ENCODE results near the gene AK6. TPM values are rescaled to one million over a fixed set of nuclear protein-coding genes. Genes with fewer than 3 reads are reported as not detected.

The AK6 gene
- total RNA-seq, 6 experiments from 2014 or later = 17.5 to 24.1 (median 21.5) TPM

DNA sequence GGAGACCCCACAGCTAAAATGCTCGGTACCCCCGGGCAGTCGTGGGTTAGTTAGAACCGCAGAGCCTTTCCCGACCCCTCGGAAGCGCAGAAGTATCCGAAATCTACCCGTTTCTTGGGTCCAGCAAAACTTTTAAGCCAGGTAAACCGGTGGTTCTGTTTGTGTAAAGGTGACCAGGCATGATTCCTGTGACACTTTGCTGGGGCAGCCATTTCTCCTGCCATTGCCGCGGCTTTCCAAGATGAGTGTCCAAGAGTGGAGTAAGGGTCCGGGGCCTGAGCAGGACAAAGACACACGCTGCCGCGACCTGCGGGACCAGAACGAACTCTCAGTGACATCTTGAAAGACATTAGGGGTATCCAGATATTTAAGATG, 46.3 kb upstream of the AK6 start:
- Histone ChIP-seq H3K27me3 (no peaks in the 10 kb centered on the region), H3K36me3 (peaks cover 0 to 16% (median 3%) of the 10 kb centered on the region in 4 donors), H3K4me1 (no peaks in the 10 kb centered on the region), H3K27ac (peak overlapping the region; percentile 81 to 99 (median 96)), H3K9me3 (no peaks in the 10 kb centered on the region), H3K4me3 (peak overlapping the region; percentile 51 to 95 (median 78))
- TF ChIP-seq CTCF (IDR thresholded peaks at IDR 0.05) (no peak), POLR2A (IDR thresholded peaks at IDR 0.05) (no peak)
- DNase-seq (peak; percentile 24 to 57 (median 56)), ATAC-seq (peak; percentile 41 to 46 (median 43))
- intact Hi-C loops (cut with DNase I) = no loop called here
- WGBS (ENCODE audit: insufficient coverage, low coverage, low lambda C conversion rate, missing lambda C conversion rate) = 35% methylated on average over 9 of the region's 18 CpGs

DNA sequence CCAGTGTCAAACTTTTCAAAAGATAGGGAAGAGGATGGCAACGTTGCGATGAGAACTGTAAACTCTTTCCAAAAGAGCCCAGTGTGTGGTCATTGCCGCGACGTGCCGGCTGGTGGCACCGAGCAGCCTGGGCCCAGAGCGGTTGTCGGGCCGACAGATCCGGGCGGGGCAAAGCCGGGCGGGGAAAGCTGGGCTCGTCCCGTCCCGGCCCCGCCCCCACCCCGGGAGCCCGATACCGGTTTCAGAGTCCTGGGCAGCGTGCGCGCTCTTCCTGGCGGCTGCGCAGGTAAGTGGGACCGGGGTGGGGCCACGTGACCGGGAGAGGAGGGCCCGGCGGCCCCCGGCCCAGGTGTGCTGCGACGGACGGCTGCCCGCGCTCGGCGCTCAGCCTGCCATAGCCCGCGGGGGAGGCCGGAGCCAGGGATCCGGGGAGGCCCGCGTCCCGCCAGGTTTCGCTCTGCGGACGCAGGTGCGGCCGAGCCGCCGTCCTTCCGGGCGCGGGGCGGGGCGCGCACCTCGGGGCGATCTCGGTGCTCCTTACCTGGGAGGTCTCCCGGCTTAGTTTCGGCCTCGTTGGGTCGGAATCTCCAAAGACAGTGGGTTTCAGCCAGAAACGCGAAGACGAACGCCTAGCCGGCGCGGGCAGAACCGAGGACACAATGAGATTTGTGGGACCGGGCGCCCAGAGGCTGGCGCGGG, 45.7 kb upstream of the AK6 start, which contains the start of gene MARVELD2:
Gene MARVELD2, plus strand, starts transcription at position 232 of the 699 bp plus-strand sequence. CDS start 4,270 bp downstream, outside the sequence.
- peak; percentile 97 to 99 (median 98) for ATAC-seq
- DNase-seq = peak; percentile 96 to 97 (median 96)
- Histone ChIP-seq H3K4me3 (peak within 1 kb of the TSS; percentile 51 to 95 (median 78)), H3K27me3 (no peaks in the 10 kb centered on the region), H3K4me1 (no peaks in the 10 kb centered on the region), H3K9me3 (no peaks in the 10 kb centered on the region), H3K36me3 (peaks cover 0 to 19% (median 3%) of the 10 kb centered on the region in 4 donors), H3K27ac (peak within 1 kb of the TSS; percentile 81 to 99 (median 96))
- peak; percentile 89 for TF ChIP-seq POLR2A (IDR thresholded peaks at IDR 0.05)
- peak; percentile 47 to 71 (median 65) for TF ChIP-seq CTCF (IDR thresholded peaks at IDR 0.05)
- 0% methylated on average over 15 of the region's 78 CpGs for WGBS (ENCODE audit: insufficient coverage, low coverage, low lambda C conversion rate, missing lambda C conversion rate)
- intact Hi-C loops (cut with DNase I) = no loop called here

DNA sequence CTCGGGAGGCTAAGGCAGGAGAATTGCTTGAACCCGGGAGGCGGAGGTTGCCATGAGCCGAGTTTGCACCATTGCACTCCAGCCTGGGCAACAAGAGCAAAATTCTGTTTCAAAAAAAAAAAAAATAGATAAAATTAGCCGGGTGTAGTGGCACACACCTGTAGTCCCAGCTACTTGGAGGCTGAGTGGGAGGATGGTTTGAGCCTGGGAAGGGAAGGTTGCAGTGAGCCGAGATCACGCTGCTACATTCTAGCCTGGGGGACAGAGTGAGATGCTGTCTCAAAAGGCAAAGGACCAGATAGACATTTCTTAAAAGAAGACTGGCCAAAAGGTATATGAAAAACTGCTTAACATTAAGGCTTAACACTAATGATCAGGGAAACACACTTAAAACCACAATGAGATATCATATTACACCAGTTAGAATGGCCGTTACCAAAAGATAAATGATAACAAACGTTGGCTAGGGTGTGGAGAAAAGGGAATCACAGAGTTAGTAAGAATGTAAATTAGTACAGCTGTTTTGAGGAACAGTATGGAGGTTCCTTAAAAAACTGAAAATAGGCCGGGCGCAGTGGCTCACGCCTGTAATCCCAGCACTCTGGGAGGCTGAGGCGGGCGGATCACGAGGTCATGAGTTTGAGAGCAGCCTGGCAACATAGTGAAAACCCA, 35.5 kb upstream of the AK6 start:
- TF ChIP-seq CTCF (IDR thresholded peaks at IDR 0.05) (no peak), POLR2A (IDR thresholded peaks at IDR 0.05) (no peak)
- Histone ChIP-seq H3K27ac (no peak overlapping the region), H3K27me3 (no peaks in the 10 kb centered on the region), H3K9me3 (no peaks in the 10 kb centered on the region), H3K4me3 (no peak overlapping the region), H3K4me1 (no peaks in the 10 kb centered on the region), H3K36me3 (peaks cover 0 to 25% (median 0%) of the 10 kb centered on the region in 4 donors)
- ATAC-seq (no peak), DNase-seq (no peak)
- WGBS (ENCODE audit: insufficient coverage, low coverage, low lambda C conversion rate, missing lambda C conversion rate) = 90% methylated on average over 14 of the region's 15 CpGs
- intact Hi-C loops (cut with DNase I) = no loop called here

GRCh38 chr5:69378376-69378775, 9.1 kb upstream of the AK6 start:
- peaks cover 0 to 44% (median 18%) of the 10 kb centered on the region in 4 donors for H3K36me3 ChIP-seq
- no peak for ATAC-seq
- intact Hi-C loops (cut with DNase I) = no loop called here

More at GRCh38 chr5:69378376-69378775, 9.1 kb upstream of the AK6 start:
- Histone ChIP-seq H3K4me3 (no peak overlapping the region), H3K9me3 (no peaks in the 10 kb centered on the region), H3K4me1 (no peaks in the 10 kb centered on the region), H3K27me3 (no peaks in the 10 kb centered on the region), H3K27ac (no peak overlapping the region)
- no peak for TF ChIP-seq CTCF (IDR thresholded peaks at IDR 0.05)
- TF ChIP-seq POLR2A (IDR thresholded peaks at IDR 0.05) = no peak
- no peak for DNase-seq

Data from right lobe of liver (tissue), 6 donors.